Glutamatergic neuron (in vitro differentiated cells): ENCODE results near the gene PTGIS. TPM values are rescaled to one million over a fixed set of nuclear protein-coding genes. Genes with fewer than 3 reads are reported as not detected.

Experiments used
- DNase-seq: peaks from one replicate; pipeline ENCODE4 v3.0.0; 2022
- H3K27ac Mint-ChIP-seq: one replicate; pipeline ENCODE4 v1.8.0; 2020; ENCODE audit warnings: mild to moderate bottlenecking, mixed read lengths, inconsistent platforms; ENCODE audit not compliant: unreplicated experiment
- H3K27me3 Mint-ChIP-seq: one replicate; pipeline ENCODE4 v1.8.0; 2020; ENCODE audit warnings: mild to moderate bottlenecking, moderate library complexity, mixed read lengths, inconsistent platforms; ENCODE audit not compliant: unreplicated experiment
- H3K36me3 Mint-ChIP-seq: one replicate; pipeline ENCODE4 v1.8.0; 2020; ENCODE audit warnings: mild to moderate bottlenecking, mixed read lengths, inconsistent platforms; ENCODE audit not compliant: unreplicated experiment
- H3K4me1 Mint-ChIP-seq: one replicate; pipeline ENCODE4 v1.8.0; 2020; ENCODE audit warnings: mild to moderate bottlenecking, low read depth, mixed read lengths, inconsistent platforms; ENCODE audit not compliant: unreplicated experiment
- H3K4me3 Mint-ChIP-seq: one replicate; pipeline ENCODE4 v1.8.0; 2020; ENCODE audit warnings: mild to moderate bottlenecking, mixed read lengths, inconsistent platforms; ENCODE audit not compliant: unreplicated experiment
- H3K9me3 Mint-ChIP-seq: one replicate; pipeline ENCODE4 v1.8.0; 2020; ENCODE audit warnings: mild to moderate bottlenecking, moderate library complexity, mixed read lengths, inconsistent platforms; ENCODE audit not compliant: unreplicated experiment
- CTCF ChIP-seq: fragments of 200-600 bp; sonication (generic); IDR thresholded peaks from one replicate; pipeline ENCODE4 v1.5.0; 2021; ENCODE audit not compliant: partially characterized antibody, unreplicated experiment
- total RNA-seq: library from RNA; stranded (reverse); fragmentation: NEBNext Ultra II Directional; extraction: Animal tissue kit (Norgen Biotek cat#: 25700); gene quantifications from one replicate; pipeline ENCODE4 v1.2.1, GENCODE V29; 2021; ENCODE audit not compliant: unreplicated experiment

Gene PTGIS
- total RNA-seq, 1 donor from 2014 or later, result 0.12 TPM

GRCh38 chr20:49571553-49571835 lies 3.6 kb upstream of the PTGIS start:
- DNase-seq, result no peak
- TF ChIP-seq CTCF, result no peak
- Mint-ChIP-seq H3K27me3 (peaks cover 15% of the 10 kb centered on the region), H3K27ac (no peak overlapping the region), H3K4me3 (no peak overlapping the region), H3K36me3 (no peaks in the 10 kb centered on the region), H3K9me3 (peaks cover 6% of the 10 kb centered on the region), H3K4me1 (peaks cover 7% of the 10 kb centered on the region)

GRCh38 chr20:49570828-49571552 lies 3.1 kb upstream of the PTGIS start:
- Mint-ChIP-seq H3K4me3 (no peak overlapping the region), H3K36me3 (no peaks in the 10 kb centered on the region), H3K27ac (no peak overlapping the region), H3K27me3 (peaks cover 15% of the 10 kb centered on the region), H3K9me3 (peaks cover 6% of the 10 kb centered on the region), H3K4me1 (peaks cover 5% of the 10 kb centered on the region)
- DNase-seq, result no peak
- no peak for TF ChIP-seq CTCF

GRCh38 chr20:49570161-49570827 lies 2.4 kb upstream of the PTGIS start:
- Mint-ChIP-seq H3K4me3 (no peak overlapping the region), H3K9me3 (peaks cover 6% of the 10 kb centered on the region)

GRCh38 chr20:49569411-49570115 lies 1.6 kb upstream of the PTGIS start:
- Mint-ChIP-seq H3K4me1 (peaks cover 4% of the 10 kb centered on the region), H3K27me3 (peaks cover 15% of the 10 kb centered on the region), H3K4me3 (peak overlapping the region; percentile 31), H3K36me3 (no peaks in the 10 kb centered on the region), H3K27ac (no peak overlapping the region), H3K9me3 (peaks cover 6% of the 10 kb centered on the region)
- TF ChIP-seq CTCF, result no peak
- DNase-seq, result no peak

More at GRCh38 chr20:49570161-49570827, 2.4 kb upstream of the PTGIS start:
- Mint-ChIP-seq H3K36me3 (no peaks in the 10 kb centered on the region), H3K27ac (no peak overlapping the region), H3K27me3 (peaks cover 15% of the 10 kb centered on the region), H3K4me1 (peaks cover 4% of the 10 kb centered on the region)
- no peak for TF ChIP-seq CTCF
- DNase-seq, result no peak
